ENCODE measurements around the gene CST3. TPM values are rescaled to one million over a fixed set of nuclear protein-coding genes. Genes with fewer than 3 reads are reported as not detected.
A peak's percentile ranks its signal among the peaks of the same experiment; 100 is the strongest.

Gene CST3
- total and polyA plus RNA-seq, 5 experiments from 2014 or later = 0.65 to 10.7 (median 5.3) TPM

DNA sequence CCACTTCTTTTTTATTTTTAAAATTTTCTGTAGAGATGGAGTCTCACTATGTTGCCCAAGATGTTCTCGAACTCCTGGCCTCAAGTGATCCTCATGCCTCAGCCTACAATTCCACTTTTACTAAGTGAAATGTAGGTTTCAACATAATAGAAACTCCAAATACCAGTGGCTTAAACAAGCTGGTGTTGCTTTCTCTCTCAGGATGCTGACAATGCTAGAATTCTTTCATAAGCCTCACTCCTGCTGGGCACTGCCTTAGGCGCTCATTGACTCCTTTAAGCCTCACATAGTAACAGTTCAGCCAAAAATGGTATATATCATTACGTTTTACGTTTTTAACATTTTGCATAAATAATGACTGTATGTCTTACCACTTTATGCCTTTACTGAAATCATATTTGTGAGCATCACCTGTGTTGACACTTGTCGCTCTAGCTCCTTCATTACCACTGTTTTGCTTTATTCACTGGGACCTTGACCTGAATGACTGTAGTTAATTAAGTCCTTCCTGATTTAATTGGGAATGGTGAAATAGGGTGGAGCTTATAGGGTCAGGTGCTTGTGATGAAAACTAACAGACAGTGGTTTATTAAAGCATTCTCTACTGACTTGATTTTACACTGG is 28.2 kb downstream of the CST3 start:
- peaks cover 0 to 5% (median 2%) of the 10 kb centered on the region in 4 donors for H3K4me1 Mint-ChIP-seq
- no peak overlapping the region for H3K27ac Mint-ChIP-seq
- no peak overlapping the region for H3K4me3 Mint-ChIP-seq
- H3K9me3 Mint-ChIP-seq = no peaks in the 10 kb centered on the region
- POLR2A ChIA-PET = no interaction called here
- no peak for DNase-seq
- no peak for ATAC-seq
- no peaks in the 10 kb centered on the region for H3K36me3 Mint-ChIP-seq
- H3K27me3 Mint-ChIP-seq = peaks cover 0 to 4% (median 0%) of the 10 kb centered on the region in 5 donors

GRCh38 chr20:23608251-23608846 is 29.4 kb downstream of the CST3 start:
- POLR2A ChIA-PET = no interaction called here
- ATAC-seq (no peak), DNase-seq (no peak)
- H3K4me3 Mint-ChIP-seq = no peak overlapping the region
- H3K27me3 Mint-ChIP-seq = peaks cover 0 to 12% (median 0%) of the 10 kb centered on the region in 5 donors
- no peak overlapping the region for H3K27ac Mint-ChIP-seq
- no peaks in the 10 kb centered on the region for H3K36me3 Mint-ChIP-seq
- H3K9me3 Mint-ChIP-seq = no peaks in the 10 kb centered on the region
- peaks cover 0 to 5% (median 2%) of the 10 kb centered on the region in 4 donors for H3K4me1 Mint-ChIP-seq

DNA sequence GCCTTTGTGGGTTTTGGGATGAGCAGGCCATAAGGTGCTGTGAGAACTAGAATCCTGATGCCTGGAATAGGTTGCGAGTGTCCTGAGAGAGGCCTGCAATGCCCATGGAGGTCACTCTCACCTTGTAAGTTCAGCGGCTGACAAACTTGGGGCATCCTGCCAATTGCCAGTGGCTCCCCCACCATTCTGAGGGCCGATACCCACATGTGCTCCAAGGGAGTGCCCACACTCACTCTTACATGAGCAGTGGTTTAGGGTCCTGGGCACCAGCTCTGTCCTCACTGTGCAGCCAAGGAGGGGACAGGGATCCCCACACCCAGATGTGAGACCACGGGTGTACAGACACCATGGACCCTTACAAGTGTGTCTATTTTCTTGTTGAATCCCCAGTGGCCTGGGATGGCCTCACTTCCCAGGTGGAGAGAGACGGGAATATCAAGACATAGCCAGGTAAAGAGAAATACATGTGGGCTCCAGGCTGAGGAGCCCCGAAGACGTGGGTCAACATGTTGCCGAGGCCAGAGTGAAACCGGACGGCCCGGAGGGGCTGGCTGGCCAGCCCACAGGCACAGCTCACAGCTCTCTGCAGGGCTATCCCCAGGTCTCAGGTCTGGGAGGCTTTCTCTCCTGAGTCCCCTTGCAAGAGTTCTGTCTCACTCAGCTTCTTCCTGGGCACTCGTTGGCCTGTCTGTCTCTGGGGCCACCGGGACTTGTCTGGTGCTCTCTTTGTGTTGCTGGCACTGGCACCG is 30.1 kb downstream of the CST3 start:
- Mint-ChIP-seq H3K4me3 (no peak overlapping the region), H3K27ac (no peak overlapping the region), H3K4me1 (peaks cover 0 to 5% (median 2%) of the 10 kb centered on the region in 4 donors), H3K9me3 (no peaks in the 10 kb centered on the region), H3K27me3 (peaks cover 0 to 12% (median 5%) of the 10 kb centered on the region in 5 donors), H3K36me3 (no peaks in the 10 kb centered on the region)
- DNase-seq (no peak), ATAC-seq (no peak)
- POLR2A ChIA-PET = no interaction called here

DNA sequence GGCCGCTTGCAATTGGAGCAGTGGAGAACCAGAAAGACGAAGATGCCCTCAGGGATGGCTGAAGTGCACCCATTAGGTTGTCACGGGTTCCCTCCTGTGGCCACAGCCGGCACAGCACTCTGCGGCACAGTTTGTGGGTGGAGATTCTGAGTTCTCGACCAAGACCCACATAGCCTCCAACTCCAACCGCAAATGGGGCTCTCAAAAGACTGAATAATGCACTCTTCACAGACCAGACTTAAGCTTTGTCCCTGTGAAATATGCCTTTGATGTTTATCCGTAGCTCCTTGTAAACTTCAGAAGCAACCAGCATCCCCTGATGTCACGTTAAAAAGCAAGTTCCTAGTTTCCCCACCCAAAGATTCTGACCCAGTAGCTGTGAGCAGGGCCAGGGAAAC is 31.1 kb downstream of the CST3 start:
- peak overlapping the region in 1 of 10 donors; percentile 80 for H3K27ac Mint-ChIP-seq
- no peaks in the 10 kb centered on the region for H3K36me3 Mint-ChIP-seq
- no peak overlapping the region for H3K4me3 Mint-ChIP-seq
- no peaks in the 10 kb centered on the region for H3K9me3 Mint-ChIP-seq
- peak; percentile 22 to 76 (median 50) for DNase-seq
- POLR2A ChIA-PET = no interaction called here
- H3K4me1 Mint-ChIP-seq = peaks cover 0 to 5% (median 2%) of the 10 kb centered on the region in 4 donors
- ATAC-seq = peak; percentile 68 to 72
- peaks cover 0 to 13% (median 9%) of the 10 kb centered on the region in 5 donors for H3K27me3 Mint-ChIP-seq

DNA sequence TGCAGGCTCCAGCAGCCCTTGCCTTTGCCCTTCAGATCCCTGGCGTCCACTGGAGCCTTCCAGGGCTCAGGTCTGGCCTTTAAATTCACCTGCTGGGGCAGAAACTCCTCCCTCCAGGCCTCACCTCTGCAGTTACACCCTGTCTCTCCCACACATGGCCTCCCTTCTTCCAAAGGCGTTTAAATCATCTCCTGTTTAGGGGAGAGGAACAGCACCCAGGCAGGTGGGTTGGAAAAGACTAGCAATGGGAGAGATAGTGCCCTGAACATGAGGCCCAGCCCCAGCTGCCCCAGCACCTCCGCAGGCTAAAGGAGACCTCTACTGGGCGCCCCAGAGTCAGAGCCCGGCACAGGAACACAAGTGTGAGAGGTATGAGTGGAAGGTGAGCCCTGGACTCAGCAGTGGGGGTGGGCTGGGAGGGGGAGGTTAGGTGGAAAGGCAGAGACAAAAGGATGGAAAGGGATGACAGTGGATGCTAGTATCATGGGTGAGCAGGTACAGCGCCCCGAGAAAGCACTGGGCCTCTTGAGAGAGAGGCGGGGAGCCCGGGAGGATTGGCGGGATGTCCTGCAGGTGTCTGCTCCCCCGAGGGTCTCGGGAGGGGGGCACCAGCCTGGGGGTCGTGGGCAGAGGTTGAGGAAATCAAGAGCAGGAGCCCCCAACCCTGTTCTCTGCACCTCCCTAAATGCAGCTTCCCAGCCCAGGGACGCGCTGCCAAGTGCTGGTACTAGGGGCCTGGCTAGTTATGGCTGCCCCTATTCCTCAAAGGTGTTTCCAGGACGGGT is 31.7 kb downstream of the CST3 start, which contains the start of gene CST9:
CST9 (minus strand) TSS at position 51 of the 785 bp plus-strand sequence. CDS start 53 bp downstream, outside the sequence.
- Mint-ChIP-seq H3K36me3 (no peaks in the 10 kb centered on the region), H3K27ac (peak within 1 kb of the TSS in 2 of 10 donors; percentile 12 to 80), H3K4me3 (no peak within 1 kb of the TSS), H3K4me1 (peaks cover 0 to 5% (median 2%) of the 10 kb centered on the region in 4 donors), H3K9me3 (no peaks in the 10 kb centered on the region), H3K27me3 (peaks cover 0 to 13% (median 9%) of the 10 kb centered on the region in 5 donors)
- POLR2A ChIA-PET = no interaction called here
- DNase-seq (no peak), ATAC-seq (no peak)

- Mint-ChIP-seq H3K4me3 (no peak overlapping the region), H3K27me3 (peaks cover 0 to 13% (median 9%) of the 10 kb centered on the region in 5 donors), H3K27ac (peak overlapping the region in 1 of 10 donors; percentile 12), H3K4me1 (peaks cover 0 to 5% (median 2%) of the 10 kb centered on the region in 4 donors), H3K9me3 (no peaks in the 10 kb centered on the region), H3K36me3 (no peaks in the 10 kb centered on the region)
- DNase-seq = no peak
- ATAC-seq = no peak
- POLR2A ChIA-PET = no interaction called here
Measured at GRCh38 chr20:23604306-23604705, 33.4 kb downstream of the CST3 start.

- Mint-ChIP-seq H3K36me3 (no peaks in the 10 kb centered on the region), H3K4me3 (no peak overlapping the region), H3K4me1 (peaks cover 0 to 5% (median 2%) of the 10 kb centered on the region in 4 donors), H3K27ac (no peak overlapping the region), H3K9me3 (no peaks in the 10 kb centered on the region), H3K27me3 (peaks cover 0 to 13% (median 9%) of the 10 kb centered on the region in 5 donors)
- DNase-seq (no peak), ATAC-seq (no peak)
- POLR2A ChIA-PET = no interaction called here
Measured at GRCh38 chr20:23603321-23603720, 34.4 kb downstream of the CST3 start.

DNA sequence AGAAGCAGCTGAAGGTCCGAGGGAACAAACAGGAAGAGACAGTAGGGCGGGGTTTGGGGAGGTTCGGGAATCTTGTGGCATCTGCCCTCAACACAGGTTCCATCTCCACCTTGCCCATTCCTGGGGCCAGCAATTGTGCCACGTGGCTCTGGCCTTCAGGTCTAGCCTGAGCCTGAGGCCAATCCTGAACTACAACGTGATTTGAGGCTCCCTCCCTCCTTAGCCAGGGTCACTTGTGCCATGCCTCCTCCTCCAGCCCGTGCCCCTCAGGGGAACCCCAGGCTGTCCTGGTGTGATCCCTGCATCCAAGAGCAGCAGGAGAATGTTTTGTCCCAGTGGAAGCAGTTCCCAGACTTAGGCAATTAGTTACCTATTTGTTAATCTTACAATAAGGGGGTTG is 35.1 kb downstream of the CST3 start:
- POLR2A ChIA-PET = no interaction called here
- no peak for ATAC-seq
- H3K4me3 Mint-ChIP-seq = no peak overlapping the region

GRCh38 chr20:23602241-23602640 is 35.5 kb downstream of the CST3 start:
- no peak for ATAC-seq
- POLR2A ChIA-PET = no interaction called here
- H3K4me3 Mint-ChIP-seq = no peak overlapping the region
- no peak overlapping the region for H3K27ac Mint-ChIP-seq
- peaks cover 0 to 12% (median 9%) of the 10 kb centered on the region in 5 donors for H3K27me3 Mint-ChIP-seq
- no peak for DNase-seq
- H3K36me3 Mint-ChIP-seq = no peaks in the 10 kb centered on the region
- no peaks in the 10 kb centered on the region for H3K9me3 Mint-ChIP-seq
- peaks cover 0 to 5% (median 2%) of the 10 kb centered on the region in 4 donors for H3K4me1 Mint-ChIP-seq

More for the DNA sequence above, 35.1 kb downstream of the CST3 start:
- no peak for DNase-seq
- no peak overlapping the region for H3K27ac Mint-ChIP-seq
- H3K36me3 Mint-ChIP-seq = no peaks in the 10 kb centered on the region
- peaks cover 0 to 5% (median 2%) of the 10 kb centered on the region in 4 donors for H3K4me1 Mint-ChIP-seq
- peaks cover 0 to 13% (median 9%) of the 10 kb centered on the region in 5 donors for H3K27me3 Mint-ChIP-seq
- H3K9me3 Mint-ChIP-seq = no peaks in the 10 kb centered on the region

GRCh38 chr20:23601715-23602114 is 36.0 kb downstream of the CST3 start:
- H3K9me3 Mint-ChIP-seq = no peaks in the 10 kb centered on the region
- DNase-seq (no peak), ATAC-seq (no peak)
- H3K4me3 Mint-ChIP-seq = no peak overlapping the region
- H3K27ac Mint-ChIP-seq = no peak overlapping the region
- H3K4me1 Mint-ChIP-seq = peaks cover 0 to 2% (median under 1%) of the 10 kb centered on the region in 4 donors
- no peaks in the 10 kb centered on the region for H3K36me3 Mint-ChIP-seq
- POLR2A ChIA-PET = no interaction called here
- H3K27me3 Mint-ChIP-seq = peaks cover 0 to 12% (median 9%) of the 10 kb centered on the region in 5 donors

GRCh38 chr20:23598481-23598880 is 39.3 kb downstream of the CST3 start:
- Mint-ChIP-seq H3K27ac (no peak overlapping the region), H3K4me1 (no peaks in the 10 kb centered on the region), H3K36me3 (no peaks in the 10 kb centered on the region), H3K4me3 (no peak overlapping the region), H3K9me3 (peaks cover 0 to 3% (median 0%) of the 10 kb centered on the region in 9 donors), H3K27me3 (peaks cover 0 to 9% (median 0%) of the 10 kb centered on the region in 5 donors)
- POLR2A ChIA-PET = no interaction called here
- DNase-seq (no peak), ATAC-seq (no peak)

- no peak overlapping the region for H3K27ac Mint-ChIP-seq
Measured at GRCh38 chr20:23596579-23597250, 41.0 kb downstream of the CST3 start.

More at GRCh38 chr20:23596579-23597250, 41.0 kb downstream of the CST3 start:
- no peaks in the 10 kb centered on the region for H3K4me1 Mint-ChIP-seq
- H3K4me3 Mint-ChIP-seq = no peak overlapping the region
- no peaks in the 10 kb centered on the region for H3K27me3 Mint-ChIP-seq
- POLR2A ChIA-PET = no interaction called here
- DNase-seq = no peak
- no peaks in the 10 kb centered on the region for H3K36me3 Mint-ChIP-seq
- H3K9me3 Mint-ChIP-seq = peaks cover 0 to 3% (median 0%) of the 10 kb centered on the region in 9 donors
- ATAC-seq = no peak

All from naive thymus-derived CD8-positive, alpha-beta T cell (primary cell).